HCT116 (cell line): ENCODE measurements around the gene WDR70. TPM values are rescaled to one million over a fixed set of nuclear protein-coding genes. Genes with fewer than 3 reads are reported as not detected.

Experiments used
- ATAC-seq: fragments of 200-7000 bp; cut with Tn5 transposase; 2 replicates; pipeline ENCODE4 v1.9.1; 2020; ENCODE audit warnings: mild to moderate bottlenecking, moderate library complexity
- BruUV-seq: library from RNA; stranded (reverse); fragments of 400-500 nt; replicated peaks from 2 replicates; lab custom pipeline; 2021; lab: Mats Ljungman, UMichigan
- CTCF ChIA-PET: fragments of 300-600 bp; sonication (Branson Sonifier 250); formaldehyde crosslinking; loops from one replicate; lab custom pipeline; 2021; ENCODE audit warnings: antibody characterized with exemption; lab: Charles Lee
- POLR2A ChIA-PET: fragments of 300-600, 350-600 bp; sonication (Branson Sonifier 250); formaldehyde crosslinking; loops from one replicate; lab custom pipeline; 2021; ENCODE audit warnings: antibody characterized with exemption; lab: Charles Lee
- RAD21 ChIA-PET, 2 experiments: fragments of 300-600 bp; sonication (Branson Sonifier 250); formaldehyde crosslinking; loops; one replicate each; lab custom pipeline; 2023; ENCODE audit warnings: low total read pairs in 2 of 2; ENCODE audit not compliant: uncharacterized antibody in 2 of 2, unreplicated experiment in 2 of 2, low non-redundant PET in 1 of 2; lab: Charles Lee
- DNase-seq: peaks from one replicate; pipeline ENCODE4 v3.0.0-alpha.2; 2010; ENCODE audit warnings: low read depth, low spot score
- H2AFZ ChIP-seq: fragments of 200-600 bp; shearing (Covaris generic), sonication (generic); 2 replicates; pipeline ENCODE4 v1.6.1; 2017; ENCODE audit warnings: low read depth, mixed run types, mixed read lengths, antibody characterized with exemption, low read length; ENCODE audit not compliant: poor library complexity, severe bottlenecking
- H3K27ac ChIP-seq: 2 replicates; pipeline ENCODE4 v1.5.1; 2012; ENCODE audit warnings: low read depth, low read length
- H3K27me3 ChIP-seq: fragments of 200-600 bp; sonication (generic); 2 replicates; pipeline ENCODE4 v1.6.1; 2016; ENCODE audit warnings: mixed run types, low read length, mixed read lengths; ENCODE audit not compliant: insufficient read depth
- H3K36me3 ChIP-seq, 2 experiments: fragments of 200-500 bp in 1 of 2; fragments of 200-600 bp in 1 of 2; sonication (Bioruptor generic) in 1 of 2; sonication (generic) in 1 of 2; 2 replicates each; pipeline versions ENCODE4 v1.5.1 to v1.6.1; 2014 to 2016; ENCODE audit warnings: low read length in 2 of 2, inconsistent platforms in 1 of 2, mixed read lengths in 1 of 2, mixed run types in 1 of 2; ENCODE audit not compliant: insufficient read depth in 2 of 2, control insufficient read depth in 1 of 2
- H3K4me1 ChIP-seq, 2 experiments: fragments of 200-600 bp in 1 of 2; sonication (generic) in 1 of 2; 2 replicates each; pipeline versions ENCODE4 v1.5.1 to v1.6.1; 2012 to 2017; ENCODE audit warnings: low read length in 2 of 2, inconsistent platforms in 1 of 2, mild to moderate bottlenecking in 1 of 2, mixed read lengths in 1 of 2, mixed run types in 1 of 2, moderate library complexity in 1 of 2; ENCODE audit not compliant: insufficient read depth in 2 of 2, control insufficient read depth in 1 of 2
- H3K4me2 ChIP-seq: fragments of 200-600 bp; sonication (generic); 2 replicates; pipeline ENCODE4 v1.6.1; 2017; ENCODE audit warnings: mixed run types, low read length, mixed read lengths
- H3K4me3 ChIP-seq, 2 experiments: fragments of 200-600 bp in 1 of 2; sonication (generic) in 1 of 2; replicated peaks in 1 of 2; 2 replicates each; pipeline ENCODE4 v1.5.1; 2011 to 2016; ENCODE audit warnings: low read length in 2 of 2, control low read depth in 1 of 2, low read depth in 1 of 2, mild to moderate bottlenecking in 1 of 2, mixed read lengths in 1 of 2, mixed run types in 1 of 2
- H3K79me2 ChIP-seq: fragments of 200-600 bp; sonication (generic); 2 replicates; pipeline ENCODE4 v1.6.1; 2017; ENCODE audit warnings: mild to moderate bottlenecking, mixed run types, low read length, moderate library complexity, mixed read lengths; ENCODE audit not compliant: insufficient read depth
- H3K9ac ChIP-seq: fragments of 200-600 bp; sonication (generic); 2 replicates; pipeline ENCODE4 v1.6.1; 2016; ENCODE audit warnings: low read length, mixed read lengths
- H3K9me2 ChIP-seq: fragments of 200-600 bp; sonication (generic), shearing (Covaris generic); 2 replicates; pipeline ENCODE4 v1.6.1; 2017; ENCODE audit warnings: mixed run types, mild to moderate bottlenecking, moderate library complexity; ENCODE audit not compliant: insufficient read depth
- H3K9me3 ChIP-seq, 2 experiments: fragments of 200-500 bp in 1 of 2; fragments of 200-600 bp in 1 of 2; sonication (Bioruptor generic) in 1 of 2; sonication (generic) in 1 of 2; 2 replicates each; pipeline ENCODE4 v1.6.1; 2014 to 2017; ENCODE audit warnings: low read length in 2 of 2, mixed read lengths in 2 of 2, inconsistent platforms in 1 of 2, low read depth in 1 of 2, mild to moderate bottlenecking in 1 of 2, mixed run types in 1 of 2, moderate library complexity in 1 of 2; ENCODE audit not compliant: control insufficient read depth in 1 of 2, insufficient read depth in 1 of 2
- H4K20me1 ChIP-seq: fragments of 200-600 bp; sonication (generic), shearing (Covaris generic); 2 replicates; pipeline ENCODE4 v1.6.1; 2017; ENCODE audit warnings: mixed run types, mild to moderate bottlenecking, moderate library complexity; ENCODE audit not compliant: insufficient read depth
- EGR1 ChIP-seq: IDR thresholded peaks from 2 replicates; pipeline ENCODE4 v1.6.1; 2012; ENCODE audit warnings: low read depth
- EZH2phosphoT487 ChIP-seq: fragments of 200-600 bp; IDR thresholded peaks from 2 replicates; pipeline ENCODE4 v1.6.1; 2018; ENCODE audit warnings: antibody characterized with exemption, borderline replicate concordance
- JUND ChIP-seq: IDR thresholded peaks from 2 replicates; pipeline ENCODE4 v1.6.1; 2012
- SIN3A ChIP-seq: IDR thresholded peaks from 2 replicates; pipeline ENCODE4 v1.6.1; 2012; ENCODE audit warnings: low read depth
- SRF ChIP-seq: IDR thresholded peaks from 2 replicates; pipeline ENCODE4 v1.6.1; 2012; ENCODE audit warnings: low read depth
- intact Hi-C: fragments of 100-400 bp; cut with micrococcal nuclease; formaldehyde crosslinking; loops from 2 replicates; pipeline ENCODE4 v1.10.0; 2022
- total RNA-seq: library from RNA; stranded (reverse); gene quantifications from one replicate; pipeline ENCODE4 v1.2.1, GENCODE V29; 2021; ENCODE audit not compliant: unreplicated experiment
- TF ChIP-seq, protein P1 (sequence below): IDR thresholded peaks from 2 replicates; pipeline ENCODE4 v1.6.1; 2012

Gene WDR70
- total RNA-seq, 1 experiment from 2014 or later, result 31.1 TPM

DNA sequence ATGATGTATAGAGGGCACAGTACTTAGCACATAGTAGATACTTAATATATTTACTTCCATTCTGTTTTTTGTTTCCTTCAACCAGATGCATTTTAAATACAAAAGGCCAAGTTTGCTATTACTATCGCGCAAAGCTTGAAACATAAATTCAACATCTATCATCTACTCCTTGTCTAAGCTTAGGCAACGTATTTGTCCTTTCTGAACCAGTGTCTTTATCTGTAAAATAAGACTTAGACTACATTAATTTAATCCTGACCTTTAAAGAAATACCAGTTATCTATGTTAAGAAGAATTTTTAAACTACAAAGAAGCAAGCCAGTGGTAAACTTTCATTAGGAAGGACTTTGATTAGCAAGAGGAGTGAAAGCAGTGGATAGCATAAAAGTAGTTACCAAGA, 173.0 kb downstream of the WDR70 start:
- Histone ChIP-seq H4K20me1 (no peaks in the 10 kb centered on the region), H3K36me3 (no peaks in the 10 kb centered on the region; a peak in 1 of 4 replicates), H3K79me2 (no peaks in the 10 kb centered on the region), H2AFZ (no peak overlapping the region), H3K4me2 (no peak overlapping the region), H3K9me3 (peaks cover 0 to 8% of the 10 kb centered on the region in 2 experiments; a peak in 1 of 4 replicates), H3K4me3 (no peak overlapping the region), H3K27me3 (no peaks in the 10 kb centered on the region), H3K9ac (no peak overlapping the region), H3K27ac (no peak overlapping the region), H3K9me2 (no peaks in the 10 kb centered on the region), H3K4me1 (no peaks in the 10 kb centered on the region)
- CTCF ChIA-PET, result no interaction called here
- TF ChIP-seq, protein P1, sequence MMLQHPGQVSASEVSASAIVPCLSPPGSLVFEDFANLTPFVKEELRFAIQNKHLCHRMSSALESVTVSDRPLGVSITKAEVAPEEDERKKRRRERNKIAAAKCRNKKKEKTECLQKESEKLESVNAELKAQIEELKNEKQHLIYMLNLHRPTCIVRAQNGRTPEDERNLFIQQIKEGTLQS, result no peak
- no peak for TF ChIP-seq EZH2phosphoT487
- TF ChIP-seq SRF, result no peak
- DNase-seq (no peak), ATAC-seq (no peak)
- POLR2A ChIA-PET, result no interaction called here
- intact Hi-C loops, result no loop called here
- no TSS peak for BruUV-seq
- RAD21 ChIA-PET, result no interaction called here

DNA sequence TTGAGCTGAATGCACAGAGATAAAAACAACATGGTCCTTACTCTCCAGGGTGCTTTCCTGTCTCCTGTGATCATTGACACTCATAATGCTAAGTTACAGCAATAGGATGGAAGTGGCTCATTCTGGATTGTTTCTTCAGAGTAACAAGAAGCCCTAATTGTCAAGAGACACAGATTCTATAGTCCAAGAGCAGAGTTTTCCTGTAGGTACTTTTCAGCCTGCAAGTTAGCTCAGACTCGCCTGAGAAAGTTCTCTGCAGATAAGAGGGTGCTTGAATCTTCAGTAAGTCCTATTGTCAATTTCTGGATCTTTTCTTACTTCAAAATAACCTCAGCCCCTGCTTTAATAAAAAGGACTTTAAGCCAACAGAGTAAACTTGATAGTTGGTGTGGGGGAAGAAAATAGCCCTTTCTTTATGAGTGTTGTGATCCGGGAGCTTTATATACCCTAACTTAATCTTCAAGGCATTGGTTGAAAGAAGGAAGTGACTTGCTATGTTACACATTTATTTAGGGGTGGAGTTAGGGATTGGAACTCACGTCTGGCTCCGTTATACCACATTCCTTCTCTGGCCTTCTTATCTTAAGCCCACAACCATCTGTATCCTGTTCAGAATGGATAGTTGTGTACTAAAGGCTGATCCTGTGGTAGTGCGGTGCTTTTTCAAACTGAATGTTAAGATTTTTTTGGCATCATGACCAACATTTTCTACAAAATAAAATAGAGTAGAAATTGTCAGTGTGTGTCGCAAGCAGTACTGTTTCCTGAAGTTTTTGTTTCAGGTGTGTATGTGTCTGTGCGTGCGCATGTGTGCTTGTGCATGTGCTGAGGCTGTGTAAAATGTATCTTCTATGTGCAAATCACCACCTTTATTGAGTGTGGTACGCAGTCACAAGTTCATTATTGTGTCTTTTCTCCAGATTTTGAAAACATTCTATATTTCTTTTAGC, 173.9 kb downstream of the WDR70 start:
- no peak overlapping the region for H2AFZ ChIP-seq
- ATAC-seq, result no peak
- H3K27me3 ChIP-seq, result no peaks in the 10 kb centered on the region
- no peaks in the 10 kb centered on the region for H3K4me1 ChIP-seq
- RAD21 ChIA-PET, result no interaction called here
- no peak for DNase-seq
- no peaks in the 10 kb centered on the region for H3K9me2 ChIP-seq
- intact Hi-C loops, result no loop called here
- H3K27ac ChIP-seq, result no peak overlapping the region
- H3K9ac ChIP-seq, result no peak overlapping the region
- H3K36me3 ChIP-seq, result no peaks in the 10 kb centered on the region; a peak in 1 of 4 replicates
- POLR2A ChIA-PET, result no interaction called here
- TF ChIP-seq EGR1 (no peak), SIN3A (no peak), JUND (no peak)
- TF ChIP-seq, protein P1, result no peak
- BruUV-seq, result no TSS peak
- H3K4me2 ChIP-seq, result no peak overlapping the region
- H3K4me3 ChIP-seq, result no peak overlapping the region
- no peaks in the 10 kb centered on the region for H4K20me1 ChIP-seq
- CTCF ChIA-PET, result interaction anchor here (0.6 kb wide), 1 partner anchor 1851 kb away, joined by 3 read pairs; no protein-coding TSS in a partner anchor
- H3K9me3 ChIP-seq, result peaks cover 0 to 8% of the 10 kb centered on the region in 2 experiments; a peak in 1 of 4 replicates
- no peaks in the 10 kb centered on the region for H3K79me2 ChIP-seq
